H4 (cell line): ENCODE measurements around the gene JPH4. TPM values are rescaled to one million over a fixed set of nuclear protein-coding genes. Genes with fewer than 3 reads are reported as not detected.

Experiments used
- DNase-seq: peaks from one replicate; pipeline ENCODE4 v3.0.0-alpha.2; 2015; ENCODE audit warnings: low spot score
- total RNA-seq: library from RNA; depleted of rRNA; stranded (reverse); fragments of >200 nt; shearing (Covaris generic); gene quantifications from 2 replicates; pipeline ENCODE4 v1.2.3, GENCODE V29; 2014; rRNA removed

The JPH4 gene
- total RNA-seq, 1 experiment from 2014 or later = not detected

GRCh38 chr14:23525611-23526010, 53.0 kb downstream of the JPH4 start:
- DNase-seq = no peak

DNA sequence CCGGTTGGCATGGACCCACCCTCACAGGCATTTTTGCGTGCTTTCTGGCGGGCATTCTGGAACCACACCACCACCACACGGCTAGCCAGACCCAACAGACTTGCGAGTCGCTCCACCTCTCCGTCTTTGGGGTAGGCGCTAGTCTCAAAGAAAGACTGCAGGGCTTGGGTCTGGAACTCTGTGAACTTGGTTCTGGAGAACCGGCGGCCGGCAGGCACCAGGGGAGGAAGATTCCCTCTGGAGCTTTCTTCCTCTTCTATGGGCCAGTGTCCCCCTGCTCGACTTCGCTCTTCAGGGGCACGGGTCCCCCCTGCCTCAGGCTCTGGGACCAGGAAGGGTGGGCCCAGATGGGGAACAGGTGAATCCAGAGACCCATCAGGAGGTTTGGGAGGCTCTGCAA, 53.6 kb downstream of the JPH4 start:
- DNase-seq = no peak

DNA sequence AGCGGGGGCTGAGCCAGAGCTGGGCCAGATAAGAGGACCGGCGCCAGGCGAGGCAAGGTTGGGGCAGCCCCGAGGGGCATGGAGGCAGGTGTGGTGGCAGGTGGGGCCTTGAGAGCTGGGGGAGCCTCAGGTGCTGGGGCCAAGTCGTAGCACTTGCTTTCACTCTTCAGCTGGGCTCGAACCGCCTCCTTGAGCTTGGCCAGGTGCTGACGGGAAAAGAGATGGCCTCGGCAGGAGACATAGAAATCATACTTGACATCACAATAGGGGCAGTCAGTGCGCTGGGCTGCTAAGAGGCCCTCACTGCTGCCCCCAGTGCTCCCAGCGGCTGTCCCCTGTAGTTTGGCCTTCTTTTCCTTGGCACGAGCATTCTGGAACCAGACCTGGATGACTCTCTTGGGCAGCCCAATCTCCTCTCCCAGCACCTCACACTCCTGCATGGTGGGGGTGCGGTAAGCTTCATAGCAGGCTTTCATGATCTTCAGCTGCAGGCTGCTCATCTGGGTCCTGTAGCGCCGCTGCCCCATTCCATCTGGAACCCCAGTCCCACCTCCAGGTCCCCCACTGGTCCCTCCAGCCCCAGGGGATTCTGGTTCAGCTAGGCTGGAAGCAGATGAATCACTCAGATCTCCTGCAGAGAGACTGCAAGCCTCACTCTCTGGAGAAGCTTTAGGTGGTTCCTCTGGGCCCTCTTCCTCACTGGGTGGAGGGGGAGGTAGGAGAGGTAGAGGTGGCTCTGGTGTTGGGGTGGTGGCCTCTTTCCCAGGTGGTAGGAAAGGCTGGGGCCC, 55.2 kb downstream of the JPH4 start:
- no peak for DNase-seq

DNA sequence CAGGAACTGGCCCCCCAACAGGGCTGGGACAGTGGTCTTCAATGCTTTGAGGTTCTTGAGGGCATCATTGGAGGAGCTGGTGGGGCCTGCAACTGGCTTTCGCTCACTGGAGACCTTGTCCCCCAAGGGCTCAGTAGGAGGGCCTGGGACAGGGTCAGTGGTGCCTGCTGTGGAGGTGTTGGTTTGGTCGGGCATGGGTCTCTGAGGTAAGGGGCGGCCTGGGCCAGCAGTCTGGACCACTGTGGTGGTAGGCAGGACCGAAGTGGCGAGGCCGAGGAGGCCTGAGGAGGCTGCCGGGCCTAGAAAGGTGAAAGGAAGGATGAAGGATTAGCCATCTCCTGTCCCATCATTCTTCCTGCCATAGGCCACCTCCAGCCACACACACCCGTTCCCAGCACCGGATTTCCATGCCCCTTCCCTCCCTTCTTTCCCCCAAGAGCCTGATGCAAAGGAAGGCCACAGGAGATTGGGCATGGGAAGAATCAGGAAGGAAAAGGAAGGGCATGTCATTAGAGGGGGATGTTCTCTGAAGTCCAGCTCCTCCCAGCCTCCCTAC, 55.9 kb downstream of the JPH4 start:
- DNase-seq = no peak

DNA sequence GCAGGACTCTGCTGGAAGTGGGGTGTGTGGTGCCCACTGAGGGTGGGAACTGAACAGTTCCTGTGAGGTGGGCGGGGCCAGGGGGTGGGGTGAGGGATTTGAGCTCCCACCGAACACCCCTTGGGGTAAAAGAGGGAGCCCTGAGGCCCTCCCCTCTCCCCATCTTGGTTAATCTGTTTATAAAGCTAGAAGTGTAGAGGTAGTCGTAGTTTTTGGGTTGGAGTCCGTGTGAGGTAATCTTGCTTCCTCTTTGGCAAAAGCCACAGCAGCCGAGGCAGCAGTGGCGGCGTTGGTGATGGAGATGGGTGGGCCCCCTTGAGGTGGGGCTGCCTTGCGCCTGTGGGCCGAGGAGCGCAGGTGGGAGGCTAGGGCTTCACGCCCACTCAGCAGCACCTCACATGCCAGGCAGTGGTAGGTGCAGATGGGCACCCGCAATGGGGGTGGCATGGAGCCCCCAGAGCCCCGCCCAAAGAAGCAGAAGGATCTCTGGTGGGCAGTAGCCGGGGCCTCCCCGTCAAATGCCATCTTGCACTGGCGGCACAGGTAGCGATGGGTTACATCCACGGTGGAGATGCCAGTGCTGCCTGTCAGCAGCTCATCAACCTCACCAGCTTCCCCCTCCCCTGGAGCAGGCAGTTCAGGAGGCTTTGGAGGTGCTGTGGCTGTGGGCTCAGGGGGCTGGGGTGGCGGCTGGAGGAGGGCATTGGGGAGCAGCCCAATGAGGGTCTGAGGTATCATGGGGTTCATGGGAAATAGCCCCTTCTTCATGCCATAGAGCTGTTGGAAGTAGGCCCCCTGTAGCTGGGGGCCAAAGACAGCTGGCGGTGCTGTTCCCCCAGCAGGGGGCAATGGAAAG, 56.6 kb downstream of the JPH4 start:
- DNase-seq = no peak

DNA sequence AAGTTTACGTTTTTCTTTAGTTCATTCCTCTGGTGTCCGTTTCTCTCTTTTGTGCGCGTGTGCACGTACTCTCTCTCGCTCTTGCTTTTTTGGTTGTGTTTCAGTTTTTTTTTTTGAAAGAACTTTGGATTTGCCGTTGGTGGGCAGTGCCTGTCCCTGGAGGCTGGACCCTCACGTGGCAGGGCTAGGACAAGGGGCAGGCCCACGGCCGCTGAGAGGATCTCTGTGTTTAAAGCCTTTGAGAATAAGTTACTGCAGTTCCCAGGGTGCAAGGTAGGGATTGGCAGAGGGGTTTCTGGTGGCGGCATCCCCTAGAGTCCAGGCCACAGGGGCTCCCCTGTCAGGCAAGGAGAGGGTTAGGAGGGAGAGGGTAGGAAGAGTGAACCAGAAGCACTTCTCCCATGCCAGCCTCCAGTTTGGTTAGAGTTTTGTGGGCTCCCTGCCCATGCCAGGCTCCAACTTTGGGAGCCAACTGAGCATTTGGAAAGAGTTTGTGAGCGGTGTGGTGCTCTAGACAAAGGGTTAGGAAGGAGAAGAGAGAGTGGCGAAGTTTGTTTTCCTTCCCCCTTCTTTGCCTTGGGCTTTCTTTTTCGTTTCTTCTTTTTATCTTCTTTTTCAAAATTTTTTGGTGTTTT, 57.6 kb downstream of the JPH4 start:
- no peak for DNase-seq

GRCh38 chr14:23518709-23519108, 59.9 kb downstream of the JPH4 start:
- DNase-seq = no peak

Other genes starting within 250 kb of the JPH4 start
- 4.6 and 5.3 TPM in 2 replicates for gene SLC22A17, start 225.9 kb downstream of the JPH4 start, total RNA-seq
- gene EFS, start 213.6 kb downstream of the JPH4 start, total RNA-seq = not detected in 2 replicates
- gene IL25, start 206.0 kb downstream of the JPH4 start, total RNA-seq = not detected in 2 replicates
- gene CMTM5, start 201.7 kb downstream of the JPH4 start, total RNA-seq = not detected in 2 replicates
- gene MYH6, start 170.5 kb downstream of the JPH4 start, total RNA-seq = not detected in 2 replicates
- gene MYH7, start 143.1 kb downstream of the JPH4 start, total RNA-seq = not detected in 2 replicates
- 65.3 and 80.2 TPM in 2 replicates for gene NGDN, start 109.1 kb downstream of the JPH4 start, total RNA-seq
- gene ZFHX2, start 27.0 kb downstream of the JPH4 start, total RNA-seq = 0.02 and 0.10 TPM in 2 replicates
- 4.0 and 11.8 TPM in 2 replicates for gene THTPA, start 22.5 kb downstream of the JPH4 start, total RNA-seq
- gene AP1G2, start 11.0 kb downstream of the JPH4 start, total RNA-seq = 0.06 and 0.43 TPM in 2 replicates
- gene DHRS2, start 57.6 kb upstream of the JPH4 start, total RNA-seq = 15.9 and 17.2 TPM in 2 replicates